ENCODE results near the gene NR2F1.
A peak's percentile ranks its signal among the peaks of the same experiment; 100 is the strongest.

GRCh38 chr5:93582677-93583438 lies at the start of gene NR2F1:
- TF ChIP-seq, protein P1, sequence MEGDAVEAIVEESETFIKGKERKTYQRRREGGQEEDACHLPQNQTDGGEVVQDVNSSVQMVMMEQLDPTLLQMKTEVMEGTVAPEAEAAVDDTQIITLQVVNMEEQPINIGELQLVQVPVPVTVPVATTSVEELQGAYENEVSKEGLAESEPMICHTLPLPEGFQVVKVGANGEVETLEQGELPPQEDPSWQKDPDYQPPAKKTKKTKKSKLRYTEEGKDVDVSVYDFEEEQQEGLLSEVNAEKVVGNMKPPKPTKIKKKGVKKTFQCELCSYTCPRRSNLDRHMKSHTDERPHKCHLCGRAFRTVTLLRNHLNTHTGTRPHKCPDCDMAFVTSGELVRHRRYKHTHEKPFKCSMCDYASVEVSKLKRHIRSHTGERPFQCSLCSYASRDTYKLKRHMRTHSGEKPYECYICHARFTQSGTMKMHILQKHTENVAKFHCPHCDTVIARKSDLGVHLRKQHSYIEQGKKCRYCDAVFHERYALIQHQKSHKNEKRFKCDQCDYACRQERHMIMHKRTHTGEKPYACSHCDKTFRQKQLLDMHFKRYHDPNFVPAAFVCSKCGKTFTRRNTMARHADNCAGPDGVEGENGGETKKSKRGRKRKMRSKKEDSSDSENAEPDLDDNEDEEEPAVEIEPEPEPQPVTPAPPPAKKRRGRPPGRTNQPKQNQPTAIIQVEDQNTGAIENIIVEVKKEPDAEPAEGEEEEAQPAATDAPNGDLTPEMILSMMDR (IDR thresholded peaks at IDR 0.05) = no peak
- TF ChIP-seq EZH2 (IDR thresholded peaks at IDR 0.05; ENCODE audit: borderline replicate concordance, insufficient read depth, low read depth, low read length, poor library complexity, severe bottlenecking) = peak; percentile 46
